DND-41 (cell line): ENCODE results near the gene SDK2.

ENCODE experiments used
- ATAC-seq: fragments of 200-7000 bp; cut with Tn5 transposase; 3 replicates; pipeline ENCODE4 v1.9.1; 2021; ENCODE audit warnings: low read depth; ENCODE audit not compliant: insufficient read depth
- DNase-seq: peaks from one replicate; pipeline ENCODE4 v3.0.0-alpha.2; 2020
- H2AFZ ChIP-seq: 2 replicates; pipeline ENCODE4 v1.6.0; 2012; ENCODE audit warnings: low read depth, low read length
- H3K27ac ChIP-seq: 2 replicates; pipeline ENCODE4 v1.5.1; 2012; ENCODE audit warnings: low read length, inconsistent platforms
- H3K27me3 ChIP-seq: fragments of 200-600 bp; sonication (generic); 2 replicates; pipeline ENCODE4 v1.6.0; 2012; ENCODE audit warnings: low read length, mild to moderate bottlenecking, inconsistent platforms; ENCODE audit not compliant: insufficient read depth, poor library complexity
- H3K36me3 ChIP-seq: 2 replicates; pipeline ENCODE4 v1.5.1; 2012; ENCODE audit warnings: low read length, inconsistent platforms; ENCODE audit not compliant: insufficient read depth
- H3K4me1 ChIP-seq: 2 replicates; pipeline ENCODE4 v1.5.1; 2012; ENCODE audit warnings: mild to moderate bottlenecking, low read length; ENCODE audit not compliant: insufficient read depth
- H3K4me2 ChIP-seq: 2 replicates; pipeline ENCODE4 v1.6.0; 2012; ENCODE audit warnings: mild to moderate bottlenecking, moderate library complexity, low read length, inconsistent platforms; ENCODE audit not compliant: insufficient read depth
- H3K4me3 ChIP-seq, 2 experiments: fragments of 200-600 bp in 1 of 2; shearing (Covaris generic) in 1 of 2; 2 replicates each; pipeline ENCODE4 v1.5.1; 2012 to 2016; ENCODE audit warnings: inconsistent platforms in 2 of 2, low read length in 2 of 2, mild to moderate bottlenecking in 2 of 2, low read depth in 1 of 2, moderate library complexity in 1 of 2
- H3K79me2 ChIP-seq: 2 replicates; pipeline ENCODE4 v1.6.0; 2012; ENCODE audit warnings: low read length, inconsistent platforms; ENCODE audit not compliant: insufficient read depth
- H3K9ac ChIP-seq: 2 replicates; pipeline ENCODE4 v1.6.0; 2012; ENCODE audit warnings: low read depth, mild to moderate bottlenecking, inconsistent platforms, low read length, moderate library complexity
- H3K9me3 ChIP-seq: 2 replicates; pipeline ENCODE4 v1.5.1; 2012; ENCODE audit warnings: low read length, moderate library complexity, mild to moderate bottlenecking, inconsistent platforms; ENCODE audit not compliant: insufficient read depth, severe bottlenecking
- H4K20me1 ChIP-seq: 2 replicates; pipeline ENCODE4 v1.6.0; 2012; ENCODE audit warnings: low read length; ENCODE audit not compliant: insufficient read depth
- EZH2 ChIP-seq: IDR thresholded peaks from 3 replicates; pipeline ENCODE4 v1.6.1; 2012; ENCODE audit warnings: borderline replicate concordance, low read depth, mild to moderate bottlenecking, moderate library complexity, low read length, inconsistent platforms; ENCODE audit not compliant: severe bottlenecking
- TF ChIP-seq, protein P1 (sequence below): IDR thresholded peaks from 2 replicates; pipeline ENCODE4 v1.5.1; 2012; ENCODE audit warnings: borderline replicate concordance, low read length, moderate library complexity, mild to moderate bottlenecking; ENCODE audit not compliant: poor library complexity, severe bottlenecking; ENCODE audit errors: extremely low read depth

SDK2 gene

DNA sequence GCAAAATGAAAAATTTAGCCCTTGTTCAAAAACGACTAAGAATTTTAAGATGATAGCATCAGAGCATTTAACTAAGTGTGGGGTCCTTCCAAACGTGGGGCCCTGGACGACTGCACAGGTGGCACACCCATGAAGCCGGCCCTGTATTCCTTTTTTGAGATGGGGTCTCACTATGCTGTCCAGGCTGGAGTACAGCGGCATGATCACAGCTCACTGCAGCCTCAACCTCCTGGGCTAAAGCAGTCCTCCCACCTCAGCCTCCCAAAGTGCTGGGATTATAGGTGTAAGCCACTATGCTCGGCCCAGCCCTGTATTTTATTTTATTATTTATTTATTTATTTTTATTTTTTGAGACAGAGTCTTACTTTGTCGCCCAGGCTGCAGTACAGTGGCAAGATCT, 241.8 kb downstream of the SDK2 start:
- Histone ChIP-seq H3K9me3 (no peaks in the 10 kb centered on the region), H3K27me3 (no peaks in the 10 kb centered on the region), H3K27ac (no peak overlapping the region), H3K79me2 (no peaks in the 10 kb centered on the region), H4K20me1 (no peaks in the 10 kb centered on the region), H2AFZ (no peak overlapping the region), H3K4me2 (no peak overlapping the region), H3K36me3 (no peaks in the 10 kb centered on the region), H3K9ac (no peak overlapping the region), H3K4me1 (no peaks in the 10 kb centered on the region), H3K4me3 (no peak overlapping the region)
- DNase-seq (no peak), ATAC-seq (no peak)
- TF ChIP-seq, protein P1, sequence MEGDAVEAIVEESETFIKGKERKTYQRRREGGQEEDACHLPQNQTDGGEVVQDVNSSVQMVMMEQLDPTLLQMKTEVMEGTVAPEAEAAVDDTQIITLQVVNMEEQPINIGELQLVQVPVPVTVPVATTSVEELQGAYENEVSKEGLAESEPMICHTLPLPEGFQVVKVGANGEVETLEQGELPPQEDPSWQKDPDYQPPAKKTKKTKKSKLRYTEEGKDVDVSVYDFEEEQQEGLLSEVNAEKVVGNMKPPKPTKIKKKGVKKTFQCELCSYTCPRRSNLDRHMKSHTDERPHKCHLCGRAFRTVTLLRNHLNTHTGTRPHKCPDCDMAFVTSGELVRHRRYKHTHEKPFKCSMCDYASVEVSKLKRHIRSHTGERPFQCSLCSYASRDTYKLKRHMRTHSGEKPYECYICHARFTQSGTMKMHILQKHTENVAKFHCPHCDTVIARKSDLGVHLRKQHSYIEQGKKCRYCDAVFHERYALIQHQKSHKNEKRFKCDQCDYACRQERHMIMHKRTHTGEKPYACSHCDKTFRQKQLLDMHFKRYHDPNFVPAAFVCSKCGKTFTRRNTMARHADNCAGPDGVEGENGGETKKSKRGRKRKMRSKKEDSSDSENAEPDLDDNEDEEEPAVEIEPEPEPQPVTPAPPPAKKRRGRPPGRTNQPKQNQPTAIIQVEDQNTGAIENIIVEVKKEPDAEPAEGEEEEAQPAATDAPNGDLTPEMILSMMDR = no peak
- no peak for TF ChIP-seq EZH2

DNA sequence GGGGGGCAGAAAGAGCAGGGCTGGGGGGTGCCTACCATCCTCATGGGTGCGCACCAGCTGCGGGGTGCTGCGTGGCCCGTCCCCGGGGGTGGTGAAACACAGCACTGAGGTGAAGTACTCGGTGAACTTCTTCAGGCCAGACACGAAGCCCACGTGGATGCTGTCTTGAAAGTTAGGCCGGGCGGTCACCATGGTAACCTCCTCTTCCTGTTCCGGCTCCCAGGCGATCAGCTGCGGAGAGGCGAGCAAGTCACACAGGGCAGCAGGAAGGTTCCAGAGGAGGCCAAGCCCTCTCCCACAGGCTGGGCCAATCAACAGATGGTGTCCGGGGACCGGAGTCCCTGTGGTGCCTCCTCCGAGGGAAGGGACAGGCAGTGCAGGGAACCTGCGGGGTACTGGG, 242.3 kb downstream of the SDK2 start:
- no peaks in the 10 kb centered on the region for H3K36me3 ChIP-seq
- H3K4me1 ChIP-seq = no peaks in the 10 kb centered on the region
- DNase-seq (no peak), ATAC-seq (no peak)
- H3K4me2 ChIP-seq = no peak overlapping the region
- no peaks in the 10 kb centered on the region for H4K20me1 ChIP-seq
- no peaks in the 10 kb centered on the region for H3K27me3 ChIP-seq
- H3K27ac ChIP-seq = no peak overlapping the region
- TF ChIP-seq EZH2 = no peak
- TF ChIP-seq, protein P1 = no peak
- no peaks in the 10 kb centered on the region for H3K79me2 ChIP-seq
- H3K4me3 ChIP-seq = no peak overlapping the region
- H2AFZ ChIP-seq = no peak overlapping the region
- no peak overlapping the region for H3K9ac ChIP-seq
- H3K9me3 ChIP-seq = no peaks in the 10 kb centered on the region

DNA sequence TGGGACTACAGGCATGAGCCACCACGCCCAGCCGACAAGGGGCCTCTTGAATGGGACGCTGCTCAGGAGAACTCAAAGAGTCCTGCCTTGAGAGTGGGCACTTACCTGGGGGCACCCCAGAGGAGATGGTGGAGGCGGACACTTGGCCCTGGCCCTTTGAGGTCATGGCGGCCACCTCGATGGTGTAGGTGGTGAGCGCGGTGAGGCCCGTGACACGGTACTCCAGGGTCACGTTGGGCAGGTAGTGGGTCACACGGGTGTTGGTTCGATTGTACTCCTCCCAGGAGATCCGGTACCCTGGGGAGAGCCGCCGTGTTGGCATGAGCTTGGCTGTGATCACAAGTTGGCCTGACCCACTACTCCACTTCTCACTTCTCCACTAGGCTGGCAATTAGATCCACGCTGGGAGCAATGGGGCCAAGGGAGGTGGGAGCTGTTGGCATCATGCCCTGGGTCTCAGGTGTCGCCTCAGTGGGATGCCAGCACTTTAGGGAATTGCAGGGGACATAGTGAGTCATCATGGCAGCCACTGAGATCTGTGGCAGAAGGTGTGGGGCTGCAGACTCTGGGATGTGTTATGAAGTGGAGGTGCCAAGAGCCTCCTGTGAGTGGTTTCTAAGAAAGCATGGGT, 243.2 kb downstream of the SDK2 start:
- no peaks in the 10 kb centered on the region for H4K20me1 ChIP-seq
- H3K79me2 ChIP-seq = no peaks in the 10 kb centered on the region
- H3K36me3 ChIP-seq = no peaks in the 10 kb centered on the region
- no peak overlapping the region for H3K27ac ChIP-seq
- H3K9ac ChIP-seq = no peak overlapping the region
- no peaks in the 10 kb centered on the region for H3K9me3 ChIP-seq
- no peak overlapping the region for H3K4me2 ChIP-seq
- H3K4me1 ChIP-seq = no peaks in the 10 kb centered on the region
- H3K4me3 ChIP-seq = no peak overlapping the region
- H3K27me3 ChIP-seq = no peaks in the 10 kb centered on the region
- H2AFZ ChIP-seq = no peak overlapping the region
- no peak for TF ChIP-seq EZH2
- TF ChIP-seq, protein P1 = no peak
- DNase-seq (no peak), ATAC-seq (no peak)
